A549 (cell line): Measurements from ENCODE around the gene TMEM45A.

ENCODE experiments used
- CEBPB ChIP-seq, 2 experiments: fragments of >200 bp in 1 of 2; sonication (Bioruptor Twin) in 1 of 2; formaldehyde crosslinking in 1 of 2; IDR thresholded peaks; 2 replicates each; pipeline ENCODE4 v1.6.1; 2012 to 2016
- CTCF ChIP-seq: fragments of >200 bp; sonication (Bioruptor Twin); formaldehyde crosslinking; IDR thresholded peaks from 3 replicates; pipeline ENCODE4 v1.5.1; 2016
- MAFK ChIP-seq: fragments of 450-650 bp; IDR thresholded peaks from 2 replicates; pipeline ENCODE4 v1.6.1; 2014; ENCODE audit not compliant: partially characterized antibody
- MAX ChIP-seq: IDR thresholded peaks from 2 replicates; pipeline ENCODE4 v1.6.1; 2012
- MAZ ChIP-seq: fragments of 150-350 bp; IDR thresholded peaks from 2 replicates; pipeline ENCODE4 v1.6.1; 2014; ENCODE audit warnings: antibody characterized with exemption, low read depth, low read length, borderline replicate concordance
- POLR2AphosphoS2 ChIP-seq: conservative IDR thresholded peaks from 2 replicates; pipeline ENCODE4 v1.6.1; 2012; ENCODE audit warnings: low read length, improper control_type of control experiment, inconsistent platforms
- REST ChIP-seq: fragments of 200-600 bp; sonication (generic); IDR thresholded peaks from 2 replicates; pipeline ENCODE4 v1.6.1; 2016; ENCODE audit warnings: antibody characterized with exemption, mild to moderate bottlenecking, moderate library complexity
- RFX5 ChIP-seq: fragments of 450-650 bp; IDR thresholded peaks from 2 replicates; pipeline ENCODE4 v1.7.1; 2014; ENCODE audit warnings: antibody characterized with exemption, mild to moderate bottlenecking, moderate library complexity
- SMC3 ChIP-seq: fragments of >200 bp; sonication (Bioruptor Twin); formaldehyde crosslinking; IDR thresholded peaks from 3 replicates; pipeline ENCODE4 v1.6.1; 2018; ENCODE audit warnings: inconsistent platforms
- USF2 ChIP-seq: fragments of 450-650 bp; IDR thresholded peaks from 2 replicates; pipeline ENCODE4 v1.6.1; 2014; ENCODE audit warnings: antibody characterized with exemption
- ZNF302 ChIP-seq: fragments of 250-450 bp; sonication (Bioruptor Pico); IDR thresholded peaks from 2 replicates; pipeline ENCODE4 v1.9.0; 2021; ENCODE audit warnings: inconsistent platforms, mild to moderate bottlenecking, moderate library complexity
- ZSCAN20 ChIP-seq: fragments of 250-450 bp; sonication (Bioruptor Pico); IDR thresholded peaks from 2 replicates; pipeline ENCODE4 v1.8.0; 2022; ENCODE audit warnings: mild to moderate bottlenecking, moderate library complexity

GRCh38 chr3:100522125-100522524 lies 29.7 kb downstream of the TMEM45A start:
- no peak for TF ChIP-seq CTCF
- TF ChIP-seq USF2, result no peak
- TF ChIP-seq REST, result no peak
- TF ChIP-seq MAFK, result no peak
- no peak for TF ChIP-seq ZNF302 (CRISPR knock-in tag)
- TF ChIP-seq POLR2AphosphoS2, result no peak
- TF ChIP-seq MAZ, result no peak
- TF ChIP-seq SMC3, result no peak
- no peak for TF ChIP-seq ZSCAN20 (CRISPR knock-in tag)
- no peak for TF ChIP-seq CEBPB (IDR thresholded peaks at IDR 0.05)
- no peak for TF ChIP-seq RFX5
- TF ChIP-seq MAX, result no peak
